ENCODE results near the gene PIK3CB. TPM values are rescaled to one million over a fixed set of nuclear protein-coding genes. Genes with fewer than 3 reads are reported as not detected.
"Not testable (repeated sequence)": the region's sequence is repeated elsewhere in the genome, so short reads cannot be mapped to it uniquely, and the experiment has no call there.

PIK3CB gene
- total RNA-seq, 1 donor from 2014 or later: 16.1 TPM

GRCh38 chr3:138624518-138624917 is 210.2 kb downstream of the PIK3CB start:
- no peak for DNase-seq (ENCODE audit: low read depth, low spot score)

- no peak for DNase-seq (ENCODE audit: low read depth, low spot score)
Measured at GRCh38 chr3:138620431-138620830, 214.3 kb downstream of the PIK3CB start.

- DNase-seq (ENCODE audit: low read depth, low spot score): no peak
Measured at GRCh38 chr3:138615462-138615861, 219.3 kb downstream of the PIK3CB start.

GRCh38 chr3:138609898-138610266 is 224.8 kb downstream of the PIK3CB start:
- DNase-seq (ENCODE audit: low read depth, low spot score): no peak

GRCh38 chr3:138608322-138609135 is 226.2 kb downstream of the PIK3CB start, which contains the start of gene FAIM:
Gene FAIM, plus strand, starts transcription at chr3:138608771. Its CDS starts 10,956 bp downstream, at chr3:138619727.
- DNase-seq (ENCODE audit: low read depth, low spot score): no peak

GRCh38 chr3:138604106-138604595 is 230.6 kb downstream of the PIK3CB start:
- not testable (repeated sequence) for DNase-seq (ENCODE audit: low read depth, low spot score)

Other genes starting within 250 kb of the PIK3CB start
- gene CEP70, start 240.7 kb downstream of the PIK3CB start, total RNA-seq: 11.6 and 19.4 TPM in 2 replicates
- 5.8 and 10.1 TPM in 2 replicates for gene FAIM, start 226.2 kb downstream of the PIK3CB start, total RNA-seq
- gene FOXL2, start 112.2 kb upstream of the PIK3CB start, total RNA-seq: 0.07 TPM in 2 replicates
- gene FOXL2NB, start 112.3 kb upstream of the PIK3CB start, total RNA-seq: 0.04 TPM in 1 of 2 replicates, not detected in the other
- gene PRR23A, start 171.3 kb upstream of the PIK3CB start, total RNA-seq: not detected in 2 replicates
- gene PRR23B, start 186.0 kb upstream of the PIK3CB start, total RNA-seq: not detected in 2 replicates
- not detected in 2 replicates for gene PRR23C, start 210.0 kb upstream of the PIK3CB start, total RNA-seq

Measured in pulmonary artery endothelial cell (primary cell).